HG03432 (cell line): ENCODE results near the gene PAN3.

Experiments
- ATAC-seq: cut with Tn5 transposase; IDR thresholded peaks from one replicate; pipeline ENCODE4 v1.9.1; 2021; ENCODE audit warnings: mild to moderate bottlenecking, moderate library complexity; ENCODE audit not compliant: unreplicated experiment

PAN3 gene

DNA sequence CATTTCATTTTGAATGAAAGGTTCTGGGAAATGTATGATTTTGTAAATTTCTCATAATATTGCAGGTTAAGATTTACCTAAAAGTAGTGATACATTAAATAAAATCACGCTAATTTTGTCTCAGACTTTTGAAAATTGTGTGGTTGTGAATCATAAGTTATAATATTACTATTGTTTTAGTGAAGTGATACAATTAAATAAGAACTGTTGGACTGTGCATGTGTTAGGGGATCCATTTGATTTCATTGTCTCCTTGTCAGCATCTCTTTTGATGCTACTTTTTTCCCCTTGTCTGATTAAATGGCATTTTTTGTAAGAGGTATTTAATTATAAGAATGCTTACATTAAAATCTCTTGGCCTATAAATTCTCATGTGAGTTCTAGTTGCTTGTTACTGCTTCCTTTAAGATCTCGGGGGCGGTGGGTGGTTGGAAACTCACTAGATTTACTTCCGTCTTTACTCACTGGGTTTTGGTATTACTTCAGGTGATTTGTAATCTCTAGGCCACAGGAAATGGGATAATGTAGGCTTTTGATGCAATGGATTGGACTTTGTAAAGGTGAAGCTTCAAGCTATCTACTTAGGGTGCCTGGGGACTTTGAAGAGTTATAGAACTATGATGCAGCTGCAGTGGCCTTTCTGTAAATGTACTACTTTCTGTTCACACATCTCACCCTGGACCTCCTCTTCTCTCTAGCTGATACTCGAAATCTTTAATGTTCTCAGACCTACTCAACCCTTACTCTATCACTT is 66.5 kb downstream of the PAN3 start:
- ATAC-seq, result peak; percentile 52

DNA sequence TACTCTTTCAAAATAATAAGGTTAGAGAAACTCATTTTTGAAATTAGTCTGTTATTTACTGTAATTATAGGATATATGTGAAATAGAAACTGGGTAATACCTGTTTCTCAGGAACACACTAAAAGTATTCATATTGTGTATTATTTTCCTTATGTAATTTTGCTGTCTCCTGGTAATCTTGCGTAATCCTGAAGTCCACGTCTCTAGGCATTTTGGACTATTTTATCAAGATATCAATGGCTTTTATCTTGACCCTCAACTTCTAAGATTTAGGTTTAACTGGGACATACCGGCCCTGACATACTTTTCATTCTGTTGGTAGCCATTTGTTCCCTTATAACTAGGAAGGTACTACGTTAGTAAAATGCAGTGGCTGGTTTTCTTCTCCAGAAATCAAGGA is 80.3 kb downstream of the PAN3 start:
- no peak for ATAC-seq

DNA sequence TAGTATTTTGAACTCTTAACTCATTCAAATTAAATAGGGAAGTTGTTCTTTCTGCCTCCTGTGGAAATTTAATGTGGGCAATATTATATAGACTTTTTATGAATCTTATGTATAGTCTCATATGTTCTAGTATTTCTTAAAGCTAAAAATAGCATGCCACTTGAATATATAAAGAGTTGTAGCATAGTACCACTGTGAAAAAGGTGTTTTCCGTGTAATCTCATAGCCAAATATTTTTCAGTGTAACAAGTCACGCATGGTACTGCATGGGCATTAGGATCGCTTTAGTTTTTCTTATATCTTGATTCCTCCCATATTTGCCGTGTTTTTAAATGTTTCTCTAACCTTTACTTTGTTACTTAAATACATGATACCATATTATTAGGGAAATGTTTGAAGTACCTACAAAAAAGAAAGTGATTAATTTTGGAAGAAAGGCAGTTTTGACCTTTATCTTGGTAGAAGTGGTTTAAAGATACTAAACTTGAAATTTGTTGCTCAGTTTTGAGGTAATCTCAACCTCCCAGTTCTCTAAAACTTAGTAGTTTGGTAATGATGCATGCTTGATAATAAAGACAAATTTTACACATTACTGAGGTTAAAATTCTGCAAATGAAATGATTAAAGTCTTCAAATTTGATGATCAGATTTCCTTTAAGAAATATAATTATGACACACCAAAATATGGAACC is 81.2 kb downstream of the PAN3 start:
- ATAC-seq, result no peak

DNA sequence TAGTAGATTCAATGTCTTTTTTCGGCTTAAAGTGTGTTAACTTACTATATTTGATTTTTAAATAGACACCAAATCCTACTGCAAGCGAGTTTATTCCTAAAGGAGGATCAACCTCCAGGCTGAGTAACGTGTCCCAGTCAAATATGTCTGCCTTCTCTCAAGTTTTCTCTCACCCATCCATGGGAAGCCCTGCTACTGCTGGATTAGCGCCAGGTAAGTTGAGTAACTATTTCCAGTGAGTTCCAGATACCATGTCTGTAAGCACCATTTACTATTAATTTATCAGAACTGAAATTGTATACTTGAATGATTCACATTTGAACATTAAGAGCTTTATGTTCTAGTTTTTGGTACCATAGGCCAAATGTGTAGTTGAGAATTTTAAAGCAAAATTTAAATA is 81.8 kb downstream of the PAN3 start:
- no peak for ATAC-seq

DNA sequence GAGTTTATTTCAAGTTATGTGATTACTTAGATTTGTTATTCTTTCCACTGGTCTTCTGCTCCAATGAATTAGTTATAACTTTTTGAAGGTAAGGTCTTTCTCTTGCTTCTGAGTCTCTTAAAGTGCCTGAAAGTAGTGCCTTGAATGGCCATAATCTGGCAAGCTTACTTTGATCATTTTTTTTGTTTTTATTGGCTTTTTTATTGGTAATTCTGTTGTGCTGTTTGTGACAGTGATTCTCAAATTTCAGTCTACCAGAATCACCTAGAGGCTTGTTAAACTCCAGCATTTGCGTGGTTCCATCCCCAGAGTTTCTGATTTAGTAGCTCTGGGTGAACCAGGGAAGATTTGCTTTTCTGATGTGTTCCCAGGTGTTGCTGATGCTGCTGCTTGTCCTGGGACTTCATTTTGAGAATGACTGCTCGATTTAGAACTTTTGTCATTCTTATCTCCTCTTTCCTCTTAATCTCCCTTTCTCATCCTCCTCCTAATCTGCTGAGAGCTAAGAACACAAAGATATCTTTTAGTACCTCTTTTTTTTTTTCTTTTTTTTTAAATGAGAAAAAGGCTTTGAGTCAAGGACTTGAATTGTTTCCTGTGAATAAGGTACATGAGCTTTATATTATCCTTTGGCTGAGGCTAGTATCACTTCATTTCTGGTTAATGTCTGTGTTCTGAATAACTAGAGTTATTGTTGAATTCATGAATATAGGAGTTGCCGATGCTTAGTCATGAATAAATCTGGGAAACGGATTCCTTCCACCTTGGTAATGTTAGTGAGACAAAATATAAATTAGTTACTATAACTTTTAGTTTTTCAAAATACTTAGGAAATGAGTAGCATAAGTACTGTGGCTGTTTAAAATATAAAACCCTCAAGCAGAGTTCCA is 91.4 kb downstream of the PAN3 start:
- no peak for ATAC-seq

DNA sequence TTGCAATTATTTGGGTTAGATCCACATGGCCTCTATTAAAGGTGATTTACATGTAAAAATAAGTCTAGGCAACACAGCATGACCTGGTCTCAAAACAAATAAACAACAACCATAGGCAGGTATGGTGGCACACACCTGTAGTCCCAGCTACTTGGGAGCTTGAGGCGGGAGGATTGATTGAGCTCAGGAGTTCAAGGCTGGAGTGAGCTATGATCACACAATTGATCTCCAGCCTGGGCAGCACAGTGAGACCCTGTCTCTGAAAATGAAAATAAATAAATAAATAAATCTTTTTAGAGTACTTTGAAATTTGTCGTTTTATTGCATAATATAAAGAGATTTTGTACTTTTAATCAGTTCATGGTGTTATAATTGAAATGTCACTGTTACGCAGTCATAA is 93.3 kb downstream of the PAN3 start:
- ATAC-seq, result no peak

DNA sequence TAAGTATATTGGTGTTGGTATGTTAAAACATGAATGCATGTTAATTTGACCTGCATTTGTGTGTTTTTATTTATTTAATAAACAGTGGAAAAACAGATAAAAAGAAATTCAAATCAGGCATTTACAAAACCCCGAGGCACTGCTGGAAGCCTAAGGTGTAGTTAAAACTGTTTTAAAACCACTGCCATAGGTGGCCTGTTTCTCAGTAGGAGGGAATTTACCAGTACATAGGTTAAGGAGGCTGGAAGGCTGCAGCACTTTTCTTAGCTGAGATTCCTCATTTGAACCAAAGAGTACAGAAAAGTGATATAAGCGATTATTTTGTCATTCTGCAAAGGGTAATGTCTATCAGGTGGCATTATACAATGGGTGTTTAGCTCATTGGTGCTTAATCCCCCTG is 99.6 kb downstream of the PAN3 start:
- no peak for ATAC-seq

DNA sequence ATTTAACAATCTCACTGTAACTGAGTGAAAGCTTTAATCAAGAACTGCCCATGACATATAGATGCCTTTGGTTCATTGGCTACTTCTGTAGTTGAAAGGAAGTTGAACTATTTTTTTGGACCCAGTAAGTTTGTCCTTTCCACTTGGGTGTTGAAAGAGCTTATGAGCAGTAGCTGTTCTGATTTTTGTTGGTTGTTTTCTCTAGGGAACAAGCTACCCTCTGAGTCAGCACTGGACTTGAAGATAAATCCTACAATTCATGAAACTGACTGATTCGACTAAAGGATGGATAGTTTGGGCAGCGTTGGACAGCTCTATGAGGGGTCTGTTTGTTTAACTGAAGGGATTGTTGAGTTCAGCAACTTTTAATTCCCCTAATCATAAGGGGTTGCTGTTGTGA is 101.0 kb downstream of the PAN3 start:
- no peak for ATAC-seq

DNA sequence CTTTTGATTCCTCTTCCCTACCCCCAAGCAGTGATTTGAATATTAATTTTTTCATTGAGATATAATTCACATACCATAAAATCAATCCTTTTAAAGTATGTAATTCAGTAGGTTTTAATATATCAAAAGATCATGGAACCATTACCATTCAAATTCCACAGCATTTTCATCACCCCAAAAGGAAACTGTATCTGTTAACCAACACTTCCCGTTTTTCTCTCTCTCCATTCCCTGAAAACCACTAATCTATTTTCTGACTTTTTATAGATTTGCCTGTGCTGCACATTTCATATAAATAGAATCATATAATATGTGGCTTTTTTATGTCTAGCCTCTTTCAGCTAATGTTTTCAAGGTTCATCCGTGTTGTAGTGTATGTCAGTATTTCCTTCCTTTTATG is 107.1 kb downstream of the PAN3 start:
- no peak for ATAC-seq

DNA sequence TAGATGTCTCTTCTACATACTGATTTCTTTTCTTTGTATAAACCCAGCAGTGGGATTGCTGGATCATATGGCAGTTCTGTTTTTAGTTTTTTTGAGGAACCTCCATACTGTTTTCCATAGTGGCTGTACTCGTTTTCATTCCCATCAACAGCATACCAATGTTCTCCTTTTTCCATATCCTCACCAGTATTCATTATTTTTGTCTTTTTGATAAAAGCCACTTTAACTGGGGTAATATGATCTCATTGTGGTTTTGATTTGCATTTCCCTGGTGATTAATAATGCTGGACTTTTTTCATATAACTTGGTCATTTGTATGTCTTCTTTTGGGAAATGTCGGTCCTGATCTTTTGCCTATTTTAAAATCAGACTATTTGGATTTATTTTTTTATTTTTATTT is 108.5 kb downstream of the PAN3 start:
- ATAC-seq, result no peak

DNA sequence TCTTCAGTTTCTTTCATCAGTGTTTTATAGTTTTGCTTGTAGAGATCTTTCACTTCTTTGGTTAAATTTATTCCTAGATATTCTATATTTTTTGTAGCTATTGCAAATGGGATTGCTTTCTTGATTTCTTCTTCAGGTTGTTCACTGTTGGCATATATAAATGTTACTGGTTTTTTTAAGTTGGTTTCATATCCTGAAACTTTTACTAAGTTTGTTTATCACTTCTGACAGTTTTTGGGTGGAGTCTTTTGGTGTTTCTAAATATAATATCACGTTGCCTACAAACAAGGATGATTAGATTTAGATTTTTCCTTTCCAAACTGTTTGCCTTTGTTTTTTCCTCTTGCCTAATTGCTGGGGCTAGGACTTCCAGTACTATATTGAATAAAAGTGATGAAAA is 109.7 kb downstream of the PAN3 start:
- no peak for ATAC-seq

DNA sequence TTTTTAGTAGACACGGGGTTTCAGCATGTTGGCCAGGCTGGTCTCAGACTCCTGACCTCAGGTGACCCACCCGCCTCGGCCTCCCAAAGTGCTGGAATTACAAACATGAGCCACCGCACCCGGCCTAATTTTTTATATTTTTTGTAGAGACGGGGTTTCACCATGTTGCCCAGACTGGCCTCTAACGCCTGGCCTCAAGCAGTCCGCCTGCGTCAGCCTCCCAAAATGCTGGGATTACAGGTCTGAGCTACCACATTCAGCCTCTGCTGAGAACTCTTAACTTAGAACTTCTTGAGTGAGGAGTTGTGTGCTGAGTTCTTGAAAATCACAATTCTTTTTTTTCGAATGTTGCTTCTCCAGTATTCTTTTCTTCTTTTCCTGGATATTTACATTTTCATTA is 112.2 kb downstream of the PAN3 start:
- no peak for ATAC-seq

DNA sequence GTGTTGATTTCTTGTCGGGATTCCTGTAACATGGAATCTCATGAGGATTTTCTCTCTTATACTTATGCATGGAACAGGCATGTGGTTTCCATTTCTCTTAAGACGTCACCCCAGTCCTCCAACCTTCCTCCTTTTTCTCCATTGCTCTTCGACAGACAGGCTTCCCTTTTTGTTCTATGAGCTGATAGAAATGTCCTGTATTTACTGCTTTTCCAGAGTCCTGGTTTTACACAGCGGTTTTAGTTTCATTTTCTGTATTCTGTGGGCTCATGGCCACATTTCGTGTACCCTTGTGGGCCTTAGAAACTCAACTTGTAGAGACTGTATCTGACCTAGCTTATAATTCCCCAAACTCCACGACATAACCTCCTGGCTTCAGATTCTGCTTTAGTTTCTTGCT is 113.1 kb downstream of the PAN3 start:
- no peak for ATAC-seq

DNA sequence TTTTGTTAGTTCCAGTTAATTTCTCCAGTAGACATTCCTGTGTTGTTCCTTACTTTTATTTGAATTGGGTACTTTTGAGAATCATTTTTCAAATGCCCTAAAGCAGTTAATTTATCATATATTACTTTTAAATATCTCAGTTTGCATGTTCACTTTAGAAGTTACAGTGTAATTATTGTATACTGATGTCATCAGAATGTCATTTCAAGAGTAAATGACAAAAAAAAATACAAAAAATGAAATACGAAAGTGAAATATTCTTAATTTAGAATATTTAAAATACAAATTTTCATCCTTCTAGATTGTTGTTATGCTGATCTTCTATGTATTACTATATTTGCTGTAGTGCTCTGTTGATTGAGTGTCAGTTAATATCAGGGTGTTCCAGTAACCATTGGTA is 114.2 kb downstream of the PAN3 start:
- no peak for ATAC-seq

DNA sequence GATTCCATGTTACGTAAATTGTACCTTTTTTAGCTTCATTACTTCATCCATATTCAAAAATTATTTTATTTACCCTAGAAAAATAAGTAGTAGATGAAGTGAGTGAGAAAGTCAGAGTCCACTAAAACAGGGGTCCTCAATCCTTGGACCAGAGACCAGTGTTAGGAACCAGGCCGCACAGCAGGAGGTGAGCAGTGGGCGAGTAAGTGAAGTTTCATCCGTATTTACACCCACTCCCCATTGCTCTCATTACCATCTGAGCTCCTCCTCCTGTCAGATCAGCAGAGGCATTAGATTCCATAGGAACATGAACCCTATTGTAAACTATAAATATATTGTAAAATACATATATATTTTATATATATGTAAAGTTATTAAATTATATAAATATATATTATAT is 119.0 kb downstream of the PAN3 start:
- ATAC-seq, result no peak

DNA sequence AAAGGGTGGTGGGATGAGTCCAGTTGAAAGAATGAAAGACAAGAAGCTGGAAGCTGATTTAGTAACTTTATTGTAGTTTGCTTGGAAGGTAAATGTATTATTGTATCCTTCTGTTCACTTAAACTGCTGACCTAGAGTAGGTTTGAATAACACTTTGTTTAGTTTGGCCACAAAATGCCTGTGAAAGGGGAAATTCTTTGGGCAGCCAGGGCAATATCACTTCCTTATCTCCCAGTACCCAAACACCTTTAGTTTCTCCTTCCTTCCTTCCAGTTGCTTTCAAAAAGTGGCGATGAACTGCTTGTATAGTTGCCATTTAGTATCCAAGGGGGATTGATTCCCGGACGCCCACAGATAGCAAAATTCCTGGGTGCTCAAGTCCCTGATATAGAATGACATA is 120.1 kb downstream of the PAN3 start:
- no peak for ATAC-seq

DNA sequence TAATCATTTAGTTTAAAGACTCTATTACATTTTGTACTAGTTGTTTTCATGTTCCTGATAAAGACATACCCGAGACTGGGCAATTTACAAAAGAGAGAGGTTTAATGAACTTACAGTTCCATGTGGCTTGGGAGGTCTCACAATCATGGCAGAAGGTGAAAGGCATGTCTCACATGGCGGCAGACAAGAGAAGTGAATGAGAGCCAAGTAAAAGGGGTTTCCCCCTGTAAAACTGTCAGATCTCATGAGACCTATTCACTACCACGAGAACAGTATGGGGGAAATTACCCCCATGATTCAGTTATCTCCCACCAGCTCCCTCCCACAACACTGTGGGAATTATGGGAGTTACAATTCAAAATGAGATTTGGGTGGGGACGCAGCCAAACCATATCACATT is 129.2 kb downstream of the PAN3 start:
- no peak for ATAC-seq

DNA sequence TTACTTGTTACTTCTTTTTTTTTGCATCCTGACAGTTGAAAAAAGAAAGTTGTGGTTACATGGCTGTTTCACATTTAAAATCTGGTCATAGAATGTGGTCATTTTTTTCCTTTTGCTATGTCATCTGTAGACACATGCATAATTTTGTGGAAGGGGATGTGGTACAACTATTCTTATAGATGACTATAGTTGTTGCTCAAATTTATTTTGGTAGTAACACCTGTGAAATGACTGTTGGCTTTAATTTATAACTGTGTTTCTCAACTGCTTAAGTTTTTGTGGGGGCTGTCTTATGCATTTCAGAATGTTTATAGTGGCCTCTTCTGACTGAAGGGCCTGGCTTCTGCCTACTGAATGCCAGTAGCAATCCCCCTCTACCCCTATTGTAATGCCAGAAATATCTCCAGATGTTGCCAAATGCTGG is 130.5 kb downstream of the PAN3 start:
- ATAC-seq, result peak; percentile 99

DNA sequence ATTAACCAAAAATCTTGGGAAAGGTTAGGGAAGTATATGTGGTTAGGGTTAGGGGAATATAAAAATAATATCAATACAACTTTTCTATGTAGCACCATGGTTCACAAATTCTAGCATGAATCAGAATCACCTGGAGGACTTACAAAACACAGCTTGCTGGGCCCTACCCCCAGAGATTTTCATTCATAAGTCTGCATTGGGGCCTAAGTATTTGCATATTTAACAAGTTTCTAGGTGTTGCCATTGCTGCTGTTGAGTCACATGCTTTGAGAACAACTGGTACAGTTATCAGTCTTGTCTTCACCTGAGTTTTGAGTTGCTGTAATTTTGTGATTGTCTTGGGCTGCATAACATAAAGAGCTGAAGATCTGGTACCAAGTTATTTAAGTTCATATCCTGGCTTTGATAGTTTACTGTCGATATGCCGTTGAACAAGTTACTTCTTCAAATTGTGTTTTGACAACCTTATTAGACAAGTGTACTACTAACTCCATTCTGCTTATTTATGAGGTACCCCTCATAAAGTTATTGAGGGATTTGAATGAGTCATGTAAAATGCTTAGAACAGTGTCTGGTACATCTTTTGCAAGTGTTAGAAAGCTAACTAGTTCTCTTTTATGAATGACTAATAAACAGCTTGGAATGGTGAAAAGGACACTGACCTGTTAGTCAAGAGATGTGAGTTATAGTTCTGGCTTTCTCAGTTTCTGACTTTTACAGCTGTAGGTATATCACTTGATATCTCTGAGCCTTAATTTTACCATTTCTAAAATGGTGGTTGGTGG is 132.9 kb downstream of the PAN3 start:
- no peak for ATAC-seq

DNA sequence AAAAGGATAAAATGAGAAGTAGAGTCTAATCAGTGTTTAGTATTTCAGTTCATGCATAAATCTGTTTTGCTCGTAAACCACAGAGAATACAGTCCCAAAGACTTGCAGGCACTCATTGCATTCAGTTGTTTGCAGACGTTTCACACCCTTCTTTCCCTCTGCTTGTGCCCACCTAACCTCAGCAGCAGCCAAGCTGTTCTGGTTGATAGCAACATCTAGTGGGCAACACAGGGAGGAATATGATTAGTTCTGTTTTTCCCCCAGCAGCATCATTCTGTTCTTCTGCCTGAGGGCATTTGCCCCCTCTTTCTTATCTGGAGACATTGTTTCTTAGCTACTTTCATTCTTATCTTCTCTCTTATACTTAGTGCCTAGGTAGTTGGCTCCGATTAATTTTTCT is 135.6 kb downstream of the PAN3 start:
- no peak for ATAC-seq

DNA sequence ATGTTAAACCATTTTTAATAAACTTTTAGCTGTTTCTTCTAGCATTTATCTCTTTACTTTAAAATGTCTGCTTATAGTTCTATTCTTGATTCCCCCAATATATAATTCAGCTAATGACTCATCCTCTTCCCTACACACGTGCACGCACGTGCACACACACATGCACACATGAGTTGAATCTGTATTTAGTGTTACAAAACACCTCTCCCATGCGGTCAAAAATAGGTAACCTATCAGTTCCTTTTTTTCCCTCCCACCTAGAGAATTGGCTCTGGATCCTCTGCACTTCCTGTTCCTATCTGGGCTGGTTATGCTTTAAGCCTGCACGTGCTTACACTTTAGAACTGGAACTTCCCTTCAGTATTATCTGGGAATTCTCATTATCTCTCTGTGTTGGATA is 144.1 kb downstream of the PAN3 start:
- ATAC-seq, result no peak
